Activated CD4-positive, CD25-positive, alpha-beta regulatory T cell treated with anti-CD3 and anti-CD28 coated beads, Interleukin-2, amount 50 U/mL, for 24 hours (primary cell): ENCODE measurements around the gene USP1.

ENCODE experiments used
- ATAC-seq, 2 donors: fragments of 150-1000 bp; cut with Tn5 transposase; one replicate each; pipeline ENCODE4 v1.10.0; 2021; ENCODE audit warnings: mild to moderate bottlenecking in 1 of 2, moderate library complexity in 1 of 2

The USP1 gene

DNA sequence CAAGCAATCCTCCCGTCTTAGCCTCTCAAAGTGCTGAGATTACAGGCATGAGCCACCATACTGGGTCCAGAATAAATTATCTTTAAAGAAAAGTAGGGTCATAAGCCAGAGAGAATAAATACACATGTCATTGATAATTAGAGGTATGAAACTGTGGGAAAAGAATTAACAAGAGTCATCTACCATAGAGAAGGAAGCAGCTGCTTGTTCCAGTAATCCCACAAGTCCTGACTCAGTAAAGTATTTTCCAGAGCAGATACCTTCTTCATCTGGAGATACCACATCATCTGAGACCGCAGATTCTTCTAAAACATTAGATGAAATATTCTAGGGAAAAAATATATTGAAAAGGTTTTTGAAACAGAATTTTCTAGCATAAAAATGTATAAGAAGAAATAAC is 55.7 kb downstream of the USP1 start:
- ATAC-seq: no peak

DNA sequence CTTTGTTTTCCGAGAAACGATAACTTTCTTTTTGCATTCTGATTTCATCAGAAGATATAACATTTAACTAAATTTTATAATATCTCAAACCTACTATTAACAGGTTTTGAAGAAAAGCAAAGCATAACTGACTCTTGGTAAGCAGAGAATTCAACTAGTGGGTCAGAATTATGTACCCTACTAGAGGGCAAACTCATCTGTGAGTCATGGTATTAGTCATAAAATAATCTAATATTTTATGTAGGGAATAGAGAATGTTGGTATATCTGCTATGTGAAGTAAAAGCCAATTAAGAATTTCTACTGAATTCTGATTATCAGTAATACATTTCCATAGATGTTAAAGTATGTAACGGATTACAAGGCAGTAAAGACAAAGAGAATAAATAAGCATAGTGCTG is 56.8 kb downstream of the USP1 start:
- ATAC-seq: no peak

DNA sequence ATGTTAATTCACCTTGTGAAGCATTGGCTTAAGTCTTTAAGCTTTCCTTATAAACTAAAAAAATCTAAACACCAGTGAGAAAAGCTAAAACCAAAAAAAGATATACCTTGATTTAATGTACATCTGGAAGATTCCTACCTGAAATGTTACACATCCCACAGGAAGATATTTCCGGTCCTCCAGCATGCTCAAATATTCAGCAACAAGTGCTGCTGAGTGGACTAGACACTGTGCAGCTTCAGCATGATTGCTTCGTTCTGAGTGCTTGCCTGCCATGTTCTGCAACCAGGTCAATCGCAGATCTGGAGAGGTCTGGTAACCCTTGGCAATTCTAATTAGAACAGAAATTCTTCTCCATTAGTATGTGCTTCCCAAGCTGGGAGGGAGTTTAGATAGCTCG is 57.3 kb downstream of the USP1 start:
- no peak for ATAC-seq

DNA sequence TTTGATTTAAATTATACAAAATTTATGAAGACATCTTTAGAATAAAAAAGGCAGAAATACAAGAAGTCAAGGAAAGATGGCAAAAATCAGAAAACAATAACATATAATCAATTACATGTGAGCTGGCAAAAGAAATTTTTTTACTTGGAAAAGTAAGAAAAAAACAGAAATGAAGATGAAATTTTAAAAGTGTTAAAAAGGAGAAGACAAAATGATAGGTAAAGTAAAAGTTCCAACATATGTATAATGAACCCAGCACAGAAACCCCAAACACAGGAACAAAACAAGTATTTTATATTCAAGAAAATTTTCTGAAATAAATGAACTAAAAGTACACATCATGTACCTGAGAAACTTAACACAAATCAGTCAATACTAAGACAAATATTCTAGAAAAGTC is 63.4 kb downstream of the USP1 start:
- no peak for ATAC-seq
